Stomach (tissue), 4 donors: Measurements from ENCODE around the gene NR6A1.

ENCODE experiments used
- POLR2A ChIP-seq, 4 donors: fragments of 450-650 bp; IDR thresholded peaks; one replicate each; pipeline ENCODE4 v1.6.1; 2016; ENCODE audit warnings: antibody characterized with exemption in 4 of 4, control low read depth in 2 of 4, mild to moderate bottlenecking in 1 of 4, moderate library complexity in 1 of 4
- POLR2AphosphoS5 ChIP-seq, 3 donors: sonication (generic); formaldehyde crosslinking; IDR thresholded peaks; one replicate each; pipeline ENCODE4 v1.6.1; 2016; ENCODE audit warnings: antibody characterized with exemption in 3 of 3
- TF ChIP-seq, protein P1 (sequence below), 7 experiments: fragments of 450-650 bp in 4 of 7; fragments of 200-600 bp in 3 of 7; sonication (generic) in 3 of 7; IDR thresholded peaks; one replicate each; pipeline ENCODE4 v1.5.1; 2016 to 2019; ENCODE audit warnings: antibody characterized with exemption in 7 of 7, control low read depth in 2 of 7, mild to moderate bottlenecking in 1 of 7

DNA sequence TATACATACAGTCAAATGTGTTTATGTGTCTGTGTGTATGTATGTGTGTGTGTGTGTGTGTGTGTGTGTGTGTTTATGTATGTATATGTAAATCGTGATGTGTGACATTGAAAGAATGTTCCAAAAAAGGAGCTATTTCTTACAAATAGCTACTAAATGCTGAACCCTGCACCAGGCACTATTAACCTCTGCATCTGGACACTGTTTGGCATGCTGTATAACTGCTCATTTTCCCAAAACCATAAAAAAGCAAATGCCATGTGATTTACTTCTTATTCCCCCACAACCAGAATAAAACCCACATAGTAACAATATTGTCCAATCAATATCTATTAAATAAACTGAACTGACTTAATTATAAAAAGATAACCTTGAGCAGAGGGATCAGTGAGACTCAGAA, 91.1 kb downstream of the NR6A1 start:
- TF ChIP-seq POLR2A (IDR thresholded peaks at IDR 0.05) = no peak
- TF ChIP-seq, protein P1, sequence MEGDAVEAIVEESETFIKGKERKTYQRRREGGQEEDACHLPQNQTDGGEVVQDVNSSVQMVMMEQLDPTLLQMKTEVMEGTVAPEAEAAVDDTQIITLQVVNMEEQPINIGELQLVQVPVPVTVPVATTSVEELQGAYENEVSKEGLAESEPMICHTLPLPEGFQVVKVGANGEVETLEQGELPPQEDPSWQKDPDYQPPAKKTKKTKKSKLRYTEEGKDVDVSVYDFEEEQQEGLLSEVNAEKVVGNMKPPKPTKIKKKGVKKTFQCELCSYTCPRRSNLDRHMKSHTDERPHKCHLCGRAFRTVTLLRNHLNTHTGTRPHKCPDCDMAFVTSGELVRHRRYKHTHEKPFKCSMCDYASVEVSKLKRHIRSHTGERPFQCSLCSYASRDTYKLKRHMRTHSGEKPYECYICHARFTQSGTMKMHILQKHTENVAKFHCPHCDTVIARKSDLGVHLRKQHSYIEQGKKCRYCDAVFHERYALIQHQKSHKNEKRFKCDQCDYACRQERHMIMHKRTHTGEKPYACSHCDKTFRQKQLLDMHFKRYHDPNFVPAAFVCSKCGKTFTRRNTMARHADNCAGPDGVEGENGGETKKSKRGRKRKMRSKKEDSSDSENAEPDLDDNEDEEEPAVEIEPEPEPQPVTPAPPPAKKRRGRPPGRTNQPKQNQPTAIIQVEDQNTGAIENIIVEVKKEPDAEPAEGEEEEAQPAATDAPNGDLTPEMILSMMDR (IDR thresholded peaks at IDR 0.05) = no peak
- no peak for TF ChIP-seq POLR2AphosphoS5 (IDR thresholded peaks at IDR 0.05)
